SH-SY5Y (cell line): ENCODE measurements around the gene POLR3B.

Experiments used
- GATA2 ChIP-seq: IDR thresholded peaks from 2 replicates; pipeline ENCODE4 v1.6.1; 2011; ENCODE audit warnings: mild to moderate bottlenecking, low read depth, low read length
- GATA3 ChIP-seq: IDR thresholded peaks from 2 replicates; pipeline ENCODE4 v1.6.1; 2011; ENCODE audit warnings: low read depth, mild to moderate bottlenecking, low read length, moderate library complexity

DNA sequence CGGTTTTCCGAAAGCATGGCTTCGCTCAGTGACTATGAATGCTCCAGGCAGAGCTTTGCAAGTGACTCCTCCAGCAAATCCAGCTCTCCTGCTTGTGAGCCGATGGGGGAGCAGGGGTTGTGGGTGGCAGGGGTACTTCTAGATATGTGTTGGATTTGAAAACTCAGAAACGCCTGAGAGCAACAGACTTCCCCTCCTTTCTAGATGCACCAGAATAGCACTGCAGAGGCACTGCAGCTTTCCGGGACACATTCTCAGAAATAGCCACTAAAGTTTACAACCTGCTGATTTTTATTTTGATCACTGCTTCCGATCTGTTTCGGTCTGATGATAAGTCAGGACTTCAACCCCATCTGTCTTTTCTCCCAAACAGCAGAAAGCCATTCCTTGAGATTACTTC is 46.4 kb upstream of the POLR3B start:
- no peak for TF ChIP-seq GATA2
- TF ChIP-seq GATA3: no peak
